DMS 273 (cell line): ENCODE data around the gene ADGRD2.

Experiments
- DNase-seq: peaks from one replicate; lab custom pipeline; 2025; ENCODE audit not compliant: unreplicated experiment; lab: John Stamatoyannopoulos, UW

The ADGRD2 gene

DNA sequence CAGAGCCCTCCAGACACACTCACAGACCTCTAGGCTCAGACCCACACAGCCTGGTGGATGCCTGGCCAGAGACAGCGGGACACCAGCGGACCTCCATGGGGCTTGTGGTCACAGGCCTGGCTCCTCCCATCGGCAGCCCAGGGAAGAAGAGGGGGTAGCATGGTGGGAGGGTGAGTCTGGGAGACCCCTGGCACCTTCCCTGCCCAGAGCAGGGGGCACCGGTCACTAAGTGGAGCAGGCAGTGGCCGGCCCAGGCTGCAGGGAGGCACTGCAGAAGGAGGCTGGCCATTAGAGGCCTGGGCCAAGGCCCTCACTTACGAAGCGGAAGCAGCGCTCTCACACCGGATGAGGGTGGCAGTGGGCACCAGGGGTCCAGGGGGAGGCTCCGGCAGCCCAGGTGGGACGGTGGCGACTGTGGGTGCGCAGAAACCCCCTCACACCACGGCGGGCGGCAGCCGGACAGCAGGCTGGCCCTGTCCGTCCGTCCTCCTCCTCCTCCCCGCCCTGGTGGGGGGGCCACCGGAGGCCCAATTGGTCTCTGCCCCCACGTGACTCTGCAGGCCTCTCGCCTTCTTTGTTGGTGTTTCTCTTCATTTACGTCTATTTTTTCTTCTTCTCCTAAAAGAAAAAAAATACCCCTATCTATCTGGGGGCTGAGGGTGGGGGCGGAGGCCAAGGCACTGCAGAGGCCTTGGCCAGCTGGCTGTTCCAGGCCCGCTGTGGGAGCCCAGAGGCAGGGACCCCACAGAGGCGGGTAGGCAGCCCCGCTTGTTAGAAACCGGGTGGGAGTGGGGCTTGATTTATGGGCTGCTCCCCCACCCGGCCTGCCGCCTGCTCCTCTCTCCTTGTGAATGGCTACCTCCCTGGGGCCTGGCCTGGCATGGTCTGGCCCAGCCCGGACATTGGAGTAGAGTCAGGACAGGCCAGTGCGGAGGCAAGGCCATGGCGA is 57.0 kb downstream of the ADGRD2 start, which contains the start of gene NR5A1:
NR5A1 (minus strand) TSS at position 469 of the 949 bp plus-strand sequence. CDS start 4,004 bp downstream, outside the sequence.
- no peak for DNase-seq

- no peak for DNase-seq
Observed at GRCh38 chr9:124507880-124508423, 57.7 kb downstream of the ADGRD2 start.

DNA sequence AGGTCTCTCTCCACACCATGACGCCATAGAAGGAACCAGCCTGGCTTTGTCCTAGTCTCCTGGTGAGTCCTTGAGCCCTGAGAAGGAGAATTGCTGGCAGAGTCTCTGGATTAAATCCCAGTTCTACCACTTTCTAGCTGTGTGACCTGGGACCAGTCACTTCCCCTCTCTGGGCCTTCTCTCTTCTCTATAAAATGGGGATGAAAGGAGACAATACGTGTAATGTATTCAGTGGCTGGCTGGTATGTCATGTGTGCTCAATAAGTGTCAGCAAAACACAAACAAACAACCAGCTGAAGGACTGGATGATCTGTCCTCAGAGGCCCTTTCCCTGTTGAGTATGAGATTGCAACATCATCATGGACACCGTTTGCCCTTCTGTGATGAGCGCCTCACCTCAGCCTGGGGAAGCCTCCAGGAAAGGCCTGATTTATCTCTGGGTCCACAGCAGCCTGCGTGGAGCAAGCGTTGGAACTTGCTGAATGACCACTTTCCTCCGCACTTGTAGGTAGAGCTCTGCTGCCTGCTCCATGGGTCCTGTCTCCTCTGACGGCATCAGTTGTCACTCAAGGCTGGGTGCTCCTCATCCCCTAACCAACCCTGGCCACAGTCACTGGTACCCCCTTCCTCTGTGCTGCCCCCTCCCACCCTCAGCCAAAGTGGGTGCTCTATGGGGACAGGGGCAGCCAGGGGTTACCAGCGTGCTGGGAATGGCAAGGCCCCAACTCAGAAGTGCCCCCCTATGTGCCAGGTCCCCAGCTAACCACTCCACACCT is 60.6 kb downstream of the ADGRD2 start:
- no peak for DNase-seq

GRCh38 chr9:124511426-124511840 is 61.2 kb downstream of the ADGRD2 start:
- peak; percentile 33 for DNase-seq

DNA sequence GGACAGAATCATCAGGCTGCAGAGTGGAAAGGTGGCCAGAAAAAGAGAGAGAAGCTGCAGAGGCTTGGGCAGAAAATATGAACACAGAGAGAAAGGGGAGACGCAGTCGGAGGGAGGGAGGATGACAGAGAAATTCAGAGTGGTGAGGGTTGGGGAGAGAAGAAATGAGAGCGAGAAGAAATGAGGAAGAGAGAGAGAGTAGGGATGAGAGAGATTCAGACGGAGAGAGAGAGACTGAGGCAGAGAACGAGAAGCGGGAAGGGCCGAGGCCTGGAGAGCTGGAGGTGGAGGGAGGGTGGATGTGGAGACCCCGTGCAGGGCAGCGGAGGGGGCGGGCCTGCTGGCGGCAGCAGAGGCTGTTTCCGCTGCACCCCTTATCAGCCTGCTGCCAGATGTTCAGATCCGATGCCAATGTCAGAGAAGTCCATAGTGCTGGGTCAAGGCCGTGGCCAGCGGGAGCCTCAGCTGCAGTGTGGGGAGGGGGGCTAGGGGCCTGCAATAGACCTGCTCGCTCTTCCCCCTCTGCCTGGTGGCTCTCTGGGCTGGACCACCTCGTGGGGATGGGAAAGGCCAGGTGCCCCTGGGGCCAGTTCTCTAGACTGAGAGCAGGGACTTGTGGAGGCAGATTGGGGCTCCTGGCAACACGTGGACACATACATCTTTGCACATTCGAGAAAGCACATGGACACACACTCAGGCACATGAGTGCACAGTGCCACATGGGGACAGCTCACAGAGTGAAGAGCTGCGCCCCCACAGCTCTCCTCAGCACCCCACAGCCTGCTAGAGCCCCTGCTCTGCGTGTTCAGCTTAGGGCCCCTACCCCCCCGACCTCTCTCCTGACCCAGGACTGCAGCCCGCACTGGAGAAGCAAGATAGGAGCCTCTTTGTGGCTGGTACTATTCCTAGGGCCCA is 61.9 kb downstream of the ADGRD2 start:
- DNase-seq, result peak; percentile 32

GRCh38 chr9:124512806-124513204 is 62.6 kb downstream of the ADGRD2 start:
- DNase-seq, result no peak

DNA sequence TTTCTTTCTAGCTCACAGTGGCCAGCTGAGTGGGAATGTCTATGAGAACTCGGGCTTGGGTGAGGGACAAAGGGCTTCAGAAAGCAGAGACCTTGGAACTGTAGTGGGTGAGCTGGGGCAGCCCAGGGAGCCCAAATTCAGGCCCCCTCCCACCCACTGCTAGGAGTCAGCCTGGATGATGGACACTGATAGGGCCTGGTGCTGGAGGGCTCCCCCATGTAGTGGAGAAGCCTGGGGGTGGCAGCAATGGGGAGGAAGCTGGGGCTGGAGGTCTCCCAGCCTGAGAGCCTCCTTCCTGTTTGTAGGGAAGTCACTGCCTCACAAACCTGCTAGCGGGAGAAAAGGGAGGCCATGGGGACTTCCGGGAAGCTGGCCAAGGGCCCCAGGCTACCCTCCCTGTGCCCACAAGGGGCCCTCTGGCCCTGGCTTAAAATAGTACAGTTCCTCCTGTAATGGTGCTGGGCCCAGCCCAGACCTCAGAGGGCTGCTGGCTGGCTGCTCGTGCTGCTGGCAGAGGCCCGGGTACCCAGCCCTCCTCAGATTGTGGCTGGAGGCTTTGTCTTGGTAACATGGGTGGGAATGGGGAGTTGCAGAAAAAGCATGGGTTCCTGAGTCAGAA is 63.2 kb downstream of the ADGRD2 start:
- DNase-seq, result peak; percentile 41

GRCh38 chr9:124514125-124514524 is 63.9 kb downstream of the ADGRD2 start:
- peak; percentile 42 for DNase-seq

GRCh38 chr9:124514874-124515273 is 64.6 kb downstream of the ADGRD2 start:
- no peak for DNase-seq

- DNase-seq, result no peak
Observed at GRCh38 chr9:124517600-124517999, 67.3 kb downstream of the ADGRD2 start.

GRCh38 chr9:124518116-124518515 is 67.9 kb downstream of the ADGRD2 start:
- DNase-seq, result no peak

- DNase-seq, result no peak
Observed at GRCh38 chr9:124520206-124520596, 70.0 kb downstream of the ADGRD2 start.

DNA sequence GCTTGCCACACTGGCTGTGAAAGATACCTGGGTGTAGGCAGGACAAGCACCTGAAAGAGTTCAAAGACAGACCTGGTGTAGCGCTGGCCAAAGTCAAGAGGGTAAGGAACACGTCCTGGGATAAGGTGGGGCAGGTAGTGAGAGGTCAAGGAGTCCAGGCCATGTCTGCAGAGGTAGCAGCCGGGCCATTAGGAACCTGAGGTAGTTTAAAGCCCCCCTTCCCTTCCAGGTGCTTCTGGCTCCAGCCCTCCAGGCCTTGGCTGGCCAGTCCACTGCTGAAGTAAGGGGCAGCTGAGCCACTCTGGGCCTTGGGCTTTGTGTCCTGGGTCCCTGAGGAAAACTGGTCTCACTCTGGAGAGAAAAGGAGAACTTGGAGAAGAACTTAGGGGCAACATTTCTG is 70.9 kb downstream of the ADGRD2 start:
- DNase-seq, result no peak

DNA sequence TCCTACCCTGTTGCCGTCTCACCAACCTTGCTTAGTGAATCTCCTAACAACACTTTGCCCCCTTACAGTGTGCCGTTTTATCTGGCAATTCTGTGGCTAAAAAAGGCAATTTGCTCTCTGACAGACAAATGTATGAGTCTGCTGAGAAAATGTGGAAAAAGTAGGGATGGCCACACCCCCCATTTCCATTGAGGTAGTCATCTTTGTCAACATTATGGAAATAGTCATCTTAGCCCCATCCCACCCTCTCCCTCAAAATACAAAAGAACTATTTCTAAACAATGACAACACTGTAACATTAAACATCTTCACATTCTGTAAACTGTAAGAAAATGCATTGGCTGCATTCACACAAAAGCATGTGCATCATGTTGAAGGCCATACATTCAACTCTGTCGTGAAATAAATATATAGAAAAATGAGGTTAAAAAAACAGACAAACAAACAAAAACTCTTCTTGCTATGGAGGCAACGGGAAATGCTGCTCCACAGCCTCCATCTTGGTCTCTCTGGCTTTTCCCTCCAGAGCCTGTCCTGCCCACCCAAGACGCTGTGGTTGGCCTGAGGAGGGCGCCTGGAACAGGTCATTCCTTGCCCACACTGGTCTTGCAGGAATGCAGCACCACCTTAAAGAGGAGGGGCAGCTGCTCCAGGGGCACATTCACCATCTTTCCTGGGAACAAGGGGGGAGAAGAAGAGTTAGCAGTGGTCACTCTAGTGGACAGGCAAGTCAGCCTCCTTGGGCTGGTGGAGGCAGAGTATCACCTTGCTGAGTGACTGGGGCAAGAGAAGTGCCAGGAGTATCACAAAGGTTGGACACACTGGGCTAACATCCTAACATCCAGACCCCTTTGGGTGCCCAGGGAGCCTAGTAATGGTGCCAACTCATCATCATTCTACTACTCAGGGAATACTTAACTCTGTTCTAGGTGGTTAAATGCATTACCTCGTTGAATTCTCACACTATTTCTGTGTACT is 72.2 kb downstream of the ADGRD2 start:
- no peak for DNase-seq

GRCh38 chr9:124526174-124526573 is 75.9 kb downstream of the ADGRD2 start:
- no peak for DNase-seq

DNA sequence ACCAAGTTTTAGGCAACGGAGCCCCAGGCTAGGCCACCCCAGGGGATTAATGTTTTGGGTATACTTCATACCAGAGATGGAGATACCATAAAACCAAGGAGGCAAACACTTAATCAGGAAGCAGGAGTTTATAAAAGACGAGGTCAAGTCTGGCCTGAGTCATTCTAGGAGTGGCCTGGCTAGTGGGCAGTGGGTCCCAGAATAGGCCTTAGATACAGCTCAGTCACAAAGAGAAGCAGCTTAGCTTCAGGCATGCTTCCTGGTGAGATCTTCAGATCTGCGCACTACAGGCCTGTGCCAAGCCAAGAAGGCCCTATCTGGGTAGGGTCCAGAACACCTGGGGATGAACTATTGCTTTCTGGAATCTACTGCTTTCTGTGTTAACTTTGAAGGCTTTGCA is 77.5 kb downstream of the ADGRD2 start:
- DNase-seq, result no peak
